ENCODE measurements around the gene OXCT1.

The OXCT1 gene

GRCh38 chr5:41869724-41870626 lies at the start of gene OXCT1:
TSS of gene OXCT1 (minus strand) at chr5:41870425. CDS start at chr5:41870358, 67 bp downstream.
- peak in 53 of 56 donors; percentile 7 to 81 (median 58) for DNase-seq

- DNase-seq: no peak
Observed at GRCh38 chr5:41918105-41918504, 47.9 kb upstream of the OXCT1 start.

DNA sequence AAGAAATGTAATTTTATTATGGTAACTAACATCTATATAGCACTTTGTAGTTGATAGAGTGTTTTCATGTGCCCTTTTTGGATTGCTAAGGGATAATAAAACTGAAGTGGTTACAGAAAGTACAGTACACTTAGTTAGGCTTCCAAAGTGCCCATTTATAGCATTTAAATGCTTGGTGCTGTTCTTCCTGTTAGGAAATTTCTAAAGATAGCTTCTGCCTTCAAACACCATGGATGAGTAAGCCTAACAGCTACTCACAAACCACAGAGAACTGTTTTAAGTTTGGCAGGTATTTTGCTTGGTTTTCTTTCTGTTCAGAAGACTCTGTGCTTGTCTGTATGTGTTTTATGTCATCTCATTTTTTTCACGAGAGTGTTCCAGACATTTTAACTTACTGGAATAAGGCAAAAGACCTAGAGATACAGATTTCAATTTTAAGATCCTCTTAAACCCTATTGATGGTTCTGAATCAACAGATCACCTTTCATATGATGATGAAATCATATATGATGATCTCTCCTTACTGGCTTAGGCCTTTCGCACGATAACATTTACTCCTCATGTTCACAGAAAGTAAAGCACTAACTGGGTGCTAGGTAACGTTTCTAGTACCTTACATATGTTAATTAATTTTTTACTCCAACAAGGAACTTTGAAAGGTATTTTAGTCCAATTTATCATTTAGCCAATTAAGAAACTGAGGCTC lies 38.3 kb upstream of the OXCT1 start:
- no peak for DNase-seq

DNA sequence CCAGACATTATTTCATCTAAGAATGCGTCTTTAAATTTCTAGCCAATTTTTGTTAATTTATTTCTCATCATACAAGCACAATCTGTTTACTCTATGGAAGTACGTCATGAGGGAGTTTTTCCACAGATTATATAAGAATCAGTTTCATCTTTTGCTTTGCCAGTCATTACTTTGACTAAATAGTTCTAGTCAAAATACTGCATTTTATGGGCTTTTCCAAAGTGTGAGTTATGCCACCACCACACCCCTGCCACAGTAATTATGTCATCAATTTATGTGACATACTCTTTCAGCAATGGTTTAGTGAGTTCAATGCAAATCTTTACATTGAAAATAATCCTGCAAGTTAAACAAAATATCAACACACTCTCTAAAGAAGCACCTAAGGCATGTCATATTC lies 35.9 kb upstream of the OXCT1 start:
- DNase-seq: no peak

DNA sequence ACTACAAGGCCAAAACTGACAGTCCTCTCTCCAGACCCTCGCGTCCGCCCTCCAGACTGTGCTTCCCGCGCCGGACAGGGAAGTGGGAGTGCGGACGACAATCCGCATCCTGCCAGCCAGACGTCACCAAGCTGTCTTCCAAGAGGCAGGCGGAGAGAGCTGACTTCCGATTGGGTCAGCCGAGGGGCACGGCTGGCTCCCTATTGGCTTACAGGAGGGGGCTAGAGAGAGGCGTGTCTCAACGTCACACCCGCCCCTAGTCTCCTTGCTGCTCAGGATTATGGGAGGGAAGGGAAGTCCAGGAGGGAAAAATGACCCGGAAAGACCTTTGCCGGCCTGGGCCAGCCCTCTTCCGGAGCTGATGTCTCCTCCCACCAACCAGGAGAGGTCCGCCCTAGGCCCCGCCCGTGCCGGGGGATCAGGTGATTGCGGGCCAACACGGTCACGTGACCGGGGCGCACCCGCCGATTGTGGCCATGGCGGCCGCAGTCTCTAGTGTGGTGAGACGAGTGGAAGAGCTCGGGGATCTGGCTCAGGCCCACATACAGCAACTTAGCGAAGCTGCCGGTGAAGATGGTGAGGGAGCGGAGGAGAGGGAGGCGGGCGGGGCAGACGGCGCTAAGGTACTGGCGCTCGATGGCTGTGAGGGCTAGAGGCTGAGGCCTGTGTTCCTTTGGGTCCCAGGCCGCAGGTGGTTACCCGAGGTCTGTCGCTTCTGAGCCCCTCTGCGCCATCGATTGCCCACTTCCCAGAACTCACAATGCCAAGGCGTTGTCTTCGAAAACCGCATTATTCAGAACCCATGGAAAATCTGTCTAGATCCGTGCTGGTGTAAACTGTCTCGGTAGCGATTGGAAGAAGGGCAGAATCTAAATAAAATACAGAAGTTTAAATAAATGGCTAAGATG lies 33.9 kb upstream of the OXCT1 start, which contains the start of gene RIMOC1:
Gene RIMOC1, plus strand, starts transcription at position 453 of the 908 bp plus-strand sequence. Its CDS starts 24 bp downstream, at position 477.
- peak; percentile 92 to 100 (median 99) for DNase-seq

DNA sequence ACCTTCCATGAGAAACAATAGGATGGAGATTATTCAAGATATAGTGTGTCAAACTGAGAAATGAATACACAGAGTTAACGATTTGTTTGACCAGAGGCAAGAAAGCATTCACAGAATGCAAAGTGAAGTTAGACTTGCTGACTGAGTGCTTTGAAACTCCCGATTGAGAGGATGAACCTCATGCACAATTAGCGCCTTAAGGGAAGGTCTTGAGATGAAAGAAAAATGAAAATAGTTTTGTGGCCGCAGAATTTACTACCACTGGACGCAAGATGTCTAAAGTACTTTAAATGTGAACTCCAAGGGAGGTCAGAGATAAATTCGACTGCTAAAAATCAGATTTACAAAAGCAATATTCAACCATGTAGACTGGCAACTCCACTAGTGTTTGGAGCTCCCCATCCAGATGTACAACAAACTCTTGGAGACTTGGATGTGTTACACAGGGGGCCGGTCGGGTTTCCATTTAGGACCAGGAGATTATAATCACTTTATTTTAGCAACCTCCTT lies 33.2 kb upstream of the OXCT1 start:
- no peak for DNase-seq

DNA sequence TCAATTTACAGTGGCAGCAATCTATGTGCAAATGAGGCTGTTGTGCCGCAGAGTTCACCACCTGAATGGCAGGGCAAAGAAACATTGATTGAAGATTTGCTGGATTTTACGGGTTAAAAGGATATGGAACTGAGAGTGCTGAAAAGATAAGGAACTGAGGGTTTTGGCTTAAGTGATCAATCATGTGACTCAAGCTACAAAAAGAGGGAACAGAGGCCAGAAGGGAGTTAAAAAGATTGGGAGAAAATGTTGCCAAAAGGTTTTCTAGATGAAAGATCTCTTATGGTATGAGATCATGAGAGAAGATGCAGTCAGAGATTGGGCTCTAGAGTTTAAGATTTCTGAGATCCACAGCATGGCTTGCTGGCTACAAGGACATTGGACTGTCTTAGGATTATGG lies 26.0 kb upstream of the OXCT1 start:
- DNase-seq: no peak

DNA sequence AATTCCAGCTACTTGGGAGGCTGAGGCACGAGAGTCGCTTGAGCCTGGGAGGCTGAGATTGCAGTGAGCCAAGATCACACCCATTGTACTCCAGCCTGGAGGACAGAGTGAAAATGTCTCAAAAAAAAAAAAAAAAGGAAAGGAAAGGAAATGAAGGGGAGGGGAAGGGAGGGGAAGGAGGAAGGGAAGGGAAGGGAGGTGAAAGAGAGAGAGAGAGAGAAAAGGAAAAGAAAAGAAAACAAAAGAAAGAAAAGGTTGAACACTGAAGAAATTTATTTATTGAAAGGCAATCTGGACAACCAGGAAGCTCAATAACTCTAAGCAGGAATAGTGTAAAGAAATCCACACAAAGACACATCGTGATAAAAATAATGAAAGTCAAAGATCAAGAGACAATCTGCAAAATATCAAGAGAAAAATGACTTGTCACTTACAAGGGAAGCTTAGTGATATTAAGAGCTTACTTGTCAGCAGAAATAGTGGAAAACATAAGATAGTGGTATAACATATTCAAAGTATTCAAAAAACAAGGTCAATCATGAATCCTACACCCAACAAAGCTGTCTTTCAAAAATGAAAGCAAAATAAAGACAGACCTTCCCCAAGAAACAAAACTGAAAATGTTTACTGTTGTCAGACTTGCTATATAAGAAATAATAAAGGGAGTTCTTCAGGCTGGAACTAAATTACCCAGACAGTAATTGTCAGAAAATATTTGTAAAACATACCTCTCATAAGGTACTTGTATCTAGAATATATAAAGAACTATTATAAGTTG lies 23.0 kb upstream of the OXCT1 start:
- DNase-seq: no peak

- no peak for DNase-seq
Observed at GRCh38 chr5:41892031-41892430, 21.8 kb upstream of the OXCT1 start.

- DNase-seq: no peak
Observed at GRCh38 chr5:41891066-41891707, 21.0 kb upstream of the OXCT1 start.

GRCh38 chr5:41885286-41885685 lies 15.1 kb upstream of the OXCT1 start:
- DNase-seq: no peak

- no peak for DNase-seq
Observed at GRCh38 chr5:41883936-41884335, 13.7 kb upstream of the OXCT1 start.

- no peak for DNase-seq
Observed at GRCh38 chr5:41883243-41883642, 13.0 kb upstream of the OXCT1 start.

GRCh38 chr5:41882765-41883164 lies 12.5 kb upstream of the OXCT1 start:
- no peak for DNase-seq

DNA sequence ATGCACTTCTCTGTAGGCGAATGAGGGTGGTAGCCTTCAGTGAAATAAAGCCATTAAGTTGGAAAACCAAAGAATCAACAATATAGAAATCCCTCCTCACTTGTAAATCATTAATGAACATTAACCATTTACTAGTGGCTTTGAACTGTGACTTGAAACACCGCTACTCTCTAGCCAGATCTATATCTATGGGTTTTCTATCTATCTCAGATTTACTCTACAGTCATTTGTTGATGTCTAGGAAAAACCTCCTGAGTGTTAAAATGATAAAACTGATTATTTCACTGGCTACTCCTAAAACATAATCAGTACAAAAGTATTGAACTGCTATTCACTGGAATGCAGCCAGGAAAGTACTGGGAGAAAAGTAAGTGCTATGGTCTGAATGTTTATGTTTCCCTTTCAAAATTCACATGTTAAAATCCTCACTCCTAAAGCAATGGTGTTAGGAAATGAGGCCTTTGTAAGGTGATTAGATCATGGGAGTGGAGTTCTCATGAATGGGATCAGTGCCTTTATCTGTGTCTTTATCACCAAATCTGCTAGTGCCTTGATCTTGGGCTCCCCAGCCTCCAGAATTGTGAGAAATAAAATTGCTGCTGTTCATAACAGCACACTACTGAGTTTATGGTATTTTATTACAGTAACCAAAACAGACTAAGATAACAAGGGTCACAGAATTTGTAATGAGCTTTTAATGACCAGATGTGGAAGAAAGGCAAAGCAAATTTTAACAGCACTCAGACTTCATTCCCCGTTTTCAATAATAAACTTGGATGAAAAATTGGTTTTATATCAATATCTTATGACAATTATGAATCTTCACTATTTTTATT lies 8.6 kb upstream of the OXCT1 start:
- DNase-seq: no peak

DNA sequence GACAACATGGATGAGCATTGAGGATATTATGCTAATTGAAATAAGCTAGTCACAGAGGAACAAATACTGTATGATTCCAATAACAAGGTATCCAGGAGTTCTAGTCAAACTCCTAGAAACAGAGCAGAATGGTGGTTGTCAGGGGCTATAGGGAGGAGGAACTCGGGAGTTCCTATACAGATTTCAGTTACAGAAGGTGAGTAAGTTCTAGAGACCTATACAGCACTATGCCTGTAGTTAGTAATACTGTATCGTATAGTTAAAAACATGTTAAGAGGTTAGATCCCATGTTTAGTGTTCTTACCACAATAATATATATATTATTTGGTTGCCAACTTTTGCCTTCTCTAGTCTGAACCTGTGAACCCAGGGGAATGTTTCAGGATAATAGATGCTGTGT lies 7.9 kb upstream of the OXCT1 start:
- DNase-seq: no peak

DNA sequence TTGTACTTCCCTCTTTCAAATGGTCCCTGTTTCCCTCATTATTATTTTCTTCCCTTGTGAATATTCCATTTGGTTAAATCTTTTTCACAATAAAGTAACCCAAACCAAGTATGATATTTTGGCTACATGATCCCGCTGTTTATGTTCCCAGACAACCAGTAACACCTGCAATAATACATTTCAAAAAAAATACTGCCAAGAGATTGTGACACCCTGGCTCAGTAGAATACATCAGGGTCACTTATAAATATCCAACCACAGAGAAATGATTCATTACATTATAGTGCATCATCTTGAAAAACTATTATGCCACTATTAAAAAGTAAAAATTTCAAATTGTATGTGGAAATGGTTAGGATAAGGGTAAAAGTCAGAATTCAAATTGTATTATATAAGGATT lies 7.2 kb upstream of the OXCT1 start:
- DNase-seq: no peak

DNA sequence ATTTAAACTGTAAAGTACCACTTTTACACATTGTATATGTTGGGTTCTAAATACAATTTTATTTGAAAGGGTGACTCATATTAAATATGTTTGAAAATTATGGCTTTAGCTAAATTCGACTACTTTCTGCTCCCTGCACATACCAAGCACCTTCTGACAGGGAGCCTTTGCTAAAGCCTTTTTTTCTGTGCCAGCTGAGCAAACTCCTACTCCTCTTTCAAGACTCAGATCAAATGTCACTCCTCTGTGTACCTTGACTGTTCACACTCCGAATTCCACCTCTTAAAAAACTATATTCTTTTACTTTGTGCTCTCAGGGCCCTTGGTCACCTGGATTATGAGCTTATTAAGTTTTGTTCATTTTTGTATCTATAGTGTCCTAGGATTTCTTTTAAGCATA lies 6.5 kb upstream of the OXCT1 start:
- no peak for DNase-seq

DNA sequence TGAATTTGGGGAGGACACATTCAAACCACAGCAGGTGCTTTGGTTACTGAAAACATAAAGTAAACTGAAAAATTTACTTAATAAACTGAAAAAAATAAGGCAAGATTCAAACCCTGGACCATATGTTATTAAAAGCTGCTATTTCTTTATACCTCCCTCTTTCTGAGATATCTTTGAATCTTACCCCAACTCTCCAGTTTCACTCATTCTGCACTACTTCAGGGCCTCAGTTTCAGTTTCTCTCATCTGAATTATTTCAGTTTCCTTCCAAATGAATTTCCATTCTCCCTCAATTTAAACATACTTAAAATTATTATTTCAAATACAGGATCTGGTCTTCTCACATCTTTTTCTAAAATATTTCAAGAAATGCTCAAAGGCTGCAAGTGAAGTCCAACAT lies 4.9 kb upstream of the OXCT1 start:
- no peak for DNase-seq

Measured in amygdala (tissue), 56 donors.